ENCODE data around the gene SLC9A8.
"Not testable (repeated sequence)": the region's sequence is repeated elsewhere in the genome, so short reads cannot be mapped to it uniquely, and the experiment has no call there.

SLC9A8 gene, protein sequence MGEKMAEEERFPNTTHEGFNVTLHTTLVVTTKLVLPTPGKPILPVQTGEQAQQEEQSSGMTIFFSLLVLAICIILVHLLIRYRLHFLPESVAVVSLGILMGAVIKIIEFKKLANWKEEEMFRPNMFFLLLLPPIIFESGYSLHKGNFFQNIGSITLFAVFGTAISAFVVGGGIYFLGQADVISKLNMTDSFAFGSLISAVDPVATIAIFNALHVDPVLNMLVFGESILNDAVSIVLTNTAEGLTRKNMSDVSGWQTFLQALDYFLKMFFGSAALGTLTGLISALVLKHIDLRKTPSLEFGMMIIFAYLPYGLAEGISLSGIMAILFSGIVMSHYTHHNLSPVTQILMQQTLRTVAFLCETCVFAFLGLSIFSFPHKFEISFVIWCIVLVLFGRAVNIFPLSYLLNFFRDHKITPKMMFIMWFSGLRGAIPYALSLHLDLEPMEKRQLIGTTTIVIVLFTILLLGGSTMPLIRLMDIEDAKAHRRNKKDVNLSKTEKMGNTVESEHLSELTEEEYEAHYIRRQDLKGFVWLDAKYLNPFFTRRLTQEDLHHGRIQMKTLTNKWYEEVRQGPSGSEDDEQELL

DNA sequence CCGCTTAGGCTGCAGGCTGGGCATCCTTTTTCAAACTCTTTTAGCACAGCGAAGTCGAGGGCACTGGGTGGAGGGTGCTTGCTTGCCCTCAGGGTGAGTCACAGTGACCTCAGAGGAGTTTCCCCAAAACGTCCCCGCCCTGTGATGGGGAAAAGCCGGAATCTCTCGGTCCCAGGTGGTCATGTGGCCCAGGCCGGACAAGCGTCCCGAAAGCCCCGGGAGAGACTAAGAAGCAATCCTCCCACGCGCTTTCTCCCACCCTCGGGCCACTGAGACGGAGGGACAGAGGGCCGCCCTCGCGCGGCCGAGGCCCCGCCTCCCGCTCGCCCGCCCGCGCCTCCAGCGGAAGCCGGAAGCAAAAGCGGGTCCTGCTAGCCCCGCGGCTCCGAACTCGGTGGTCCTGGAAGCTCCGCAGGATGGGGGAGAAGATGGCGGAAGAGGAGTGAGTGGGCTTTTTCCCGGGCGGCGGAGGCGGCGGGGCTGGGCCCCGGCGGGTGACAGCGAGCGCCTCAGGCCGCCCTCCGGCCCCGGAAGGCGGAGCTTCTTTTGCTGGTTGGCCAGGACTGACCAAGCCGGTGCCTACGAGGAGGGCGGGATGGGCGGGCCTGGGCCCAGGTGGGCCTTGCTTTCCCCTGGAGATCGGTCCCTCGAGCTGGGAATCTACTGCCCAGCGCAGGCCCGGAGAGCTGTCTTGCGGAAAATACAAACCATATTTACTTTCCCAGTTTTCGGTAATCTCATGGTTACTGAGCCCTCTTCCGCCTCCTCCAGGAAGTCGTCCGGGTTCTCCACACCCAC lies at the start of gene SLC9A8:
SLC9A8 (plus strand) TSS at position 322 of the 798 bp plus-strand sequence; CDS start at position 417, 95 bp downstream.
- DNase-seq (ENCODE audit: low read depth in 2 of 2): peak; percentile 61 to 70

DNA sequence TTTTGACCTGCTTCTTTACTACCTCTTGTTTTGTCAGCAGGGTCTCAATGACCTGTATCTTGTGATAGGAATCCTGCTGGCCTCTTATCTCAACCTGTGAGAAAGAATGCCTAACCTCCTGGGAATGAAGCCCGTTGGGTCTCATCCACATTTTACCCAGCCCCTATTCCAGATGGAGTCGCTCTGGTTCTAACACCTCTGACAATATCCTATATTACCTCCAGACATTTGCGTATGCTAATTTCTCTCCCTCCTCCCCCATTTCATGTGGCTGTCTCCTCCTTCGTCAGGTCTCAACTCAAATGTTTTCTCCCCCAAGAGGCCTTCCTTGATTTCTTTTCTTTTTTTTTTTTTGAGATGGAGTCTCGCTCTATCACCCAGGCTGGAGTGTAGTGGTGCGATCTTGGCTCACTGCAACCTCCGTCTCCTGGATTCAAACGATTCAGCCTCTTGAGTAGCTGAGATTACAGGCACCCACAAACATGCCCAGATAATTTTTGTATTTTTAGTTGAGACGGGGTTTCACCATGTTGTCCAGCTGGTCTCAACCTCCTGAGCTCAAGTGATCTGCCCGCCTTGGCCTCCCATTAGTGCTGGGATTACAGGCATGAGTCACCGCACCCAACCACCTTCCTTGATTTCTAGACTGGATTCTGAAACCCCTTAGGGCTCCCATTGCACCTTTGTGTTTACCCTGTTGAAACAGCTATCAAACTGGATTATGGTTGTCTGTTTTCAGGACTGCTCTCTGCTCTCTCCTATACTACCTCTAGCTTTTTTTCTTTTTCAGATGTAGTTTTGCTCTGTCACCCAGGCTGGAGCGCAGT lies 49.5 kb upstream of the SLC9A8 start:
- DNase-seq (ENCODE audit: low read depth in 2 of 2): no peak

DNA sequence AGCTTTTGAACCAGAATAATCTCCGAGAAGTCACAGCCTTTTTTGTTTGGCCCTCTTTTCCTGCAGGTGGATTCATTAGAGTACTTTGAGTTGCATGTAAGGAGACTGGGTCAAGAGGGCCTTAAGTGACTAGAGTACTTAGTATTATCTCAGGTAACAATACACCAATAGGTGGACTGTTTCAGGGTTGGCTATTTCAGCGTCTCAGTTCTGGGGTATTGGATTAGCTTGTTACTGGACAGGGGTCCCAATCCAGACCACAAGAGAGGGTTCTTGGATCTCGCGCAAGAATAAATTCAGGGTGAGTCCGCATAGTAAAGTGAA lies 47.3 kb upstream of the SLC9A8 start:
- DNase-seq (ENCODE audit: low read depth in 2 of 2): no peak

DNA sequence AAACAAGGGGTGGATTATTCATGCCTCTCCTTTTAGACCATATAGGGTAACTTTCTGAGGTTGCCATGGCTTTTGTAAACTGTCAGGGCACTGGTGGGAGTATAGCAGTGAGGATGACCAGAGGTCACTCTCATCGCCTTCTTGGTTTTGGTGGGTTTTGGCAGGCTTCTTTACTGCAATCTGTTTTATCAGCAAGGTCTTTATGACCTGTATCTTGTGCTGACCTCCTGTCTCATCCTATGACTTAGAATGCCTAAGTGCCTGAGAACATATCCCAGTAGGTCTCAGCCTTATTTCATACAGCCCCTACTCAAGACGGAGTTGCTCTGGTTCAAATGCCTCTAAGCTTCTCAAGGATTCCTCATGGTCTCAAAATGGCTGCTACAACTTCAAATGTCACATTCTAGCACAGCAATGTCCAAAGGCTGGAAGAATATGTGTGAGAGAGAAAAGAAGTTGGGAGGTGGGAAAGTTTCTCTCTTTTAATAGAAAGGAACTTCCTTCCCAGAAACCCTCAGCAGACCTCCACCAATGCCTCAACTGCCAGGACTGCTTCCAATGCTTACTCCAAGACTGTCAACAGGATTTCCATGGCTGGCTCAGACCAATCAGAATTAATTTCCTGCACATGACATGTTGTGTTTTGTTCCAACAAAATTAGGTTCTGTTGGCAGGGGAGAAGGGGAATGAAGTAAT lies 46.6 kb upstream of the SLC9A8 start:
- DNase-seq (ENCODE audit: low read depth in 2 of 2): no peak

DNA sequence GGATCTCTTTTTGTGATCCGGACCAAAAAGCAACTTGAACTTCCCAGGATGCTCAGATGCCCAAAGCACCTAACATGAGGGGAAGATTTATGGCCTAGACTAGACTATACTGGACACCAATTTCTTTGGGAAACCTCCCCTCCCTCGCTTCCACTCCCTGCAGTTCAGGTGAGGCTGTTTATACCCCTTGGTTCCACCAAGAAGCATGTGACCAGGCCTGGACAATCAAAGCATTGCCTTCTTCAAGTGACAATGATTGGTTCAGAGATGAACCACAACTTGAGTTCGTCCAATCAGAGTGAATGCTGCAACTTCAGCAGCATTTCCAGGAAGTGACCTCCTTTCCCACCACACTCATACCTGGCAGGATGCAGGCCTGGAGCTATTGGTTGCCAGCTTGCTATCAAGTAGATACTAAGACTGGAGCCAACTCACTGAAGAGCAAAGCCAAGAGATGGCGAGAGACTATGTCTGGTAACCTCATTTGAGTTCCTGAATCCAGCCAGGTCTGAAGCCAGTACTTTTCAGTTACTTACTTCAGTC lies 45.6 kb upstream of the SLC9A8 start:
- DNase-seq (ENCODE audit: low read depth in 2 of 2): no peak

DNA sequence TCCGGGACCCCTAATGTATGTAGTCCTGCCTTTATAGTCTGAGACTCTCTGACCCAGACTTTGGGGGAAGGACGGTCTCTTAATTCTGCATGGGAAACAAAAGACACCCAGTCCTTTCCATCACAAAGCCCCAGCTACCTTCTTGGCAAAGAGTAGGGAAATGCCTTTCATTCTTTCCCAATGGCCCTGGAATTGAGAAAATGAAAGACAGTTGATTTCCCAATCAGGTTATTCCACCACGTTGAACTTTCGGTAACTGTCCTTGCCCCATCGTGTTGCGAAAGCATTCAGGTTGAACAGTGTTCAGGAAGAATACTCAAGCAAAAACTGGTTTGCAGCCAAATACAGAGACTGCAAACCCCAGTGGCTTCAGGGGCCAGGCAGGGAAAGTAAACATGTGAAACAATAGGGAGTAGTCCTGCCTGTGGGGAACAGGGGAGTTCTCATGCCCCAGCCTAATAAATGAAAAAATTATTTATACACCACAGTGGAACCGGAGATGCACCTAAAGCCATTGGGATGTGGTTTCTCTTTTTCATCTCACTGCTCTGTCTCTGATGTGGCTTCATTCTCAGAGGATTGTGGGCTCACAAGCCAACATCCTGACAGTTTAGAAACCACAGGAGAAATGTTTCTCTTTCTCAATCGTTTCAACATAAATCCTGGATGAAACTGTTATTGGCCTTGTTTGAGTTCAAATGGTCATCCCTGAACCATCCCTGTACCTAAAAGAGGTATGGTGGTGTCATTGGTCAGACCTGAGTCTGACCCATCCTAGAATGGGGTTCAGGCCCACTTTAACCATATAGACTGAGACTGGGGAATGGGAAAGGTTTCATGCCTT lies 44.2 kb upstream of the SLC9A8 start:
- no peak for DNase-seq (ENCODE audit: low read depth in 2 of 2)

DNA sequence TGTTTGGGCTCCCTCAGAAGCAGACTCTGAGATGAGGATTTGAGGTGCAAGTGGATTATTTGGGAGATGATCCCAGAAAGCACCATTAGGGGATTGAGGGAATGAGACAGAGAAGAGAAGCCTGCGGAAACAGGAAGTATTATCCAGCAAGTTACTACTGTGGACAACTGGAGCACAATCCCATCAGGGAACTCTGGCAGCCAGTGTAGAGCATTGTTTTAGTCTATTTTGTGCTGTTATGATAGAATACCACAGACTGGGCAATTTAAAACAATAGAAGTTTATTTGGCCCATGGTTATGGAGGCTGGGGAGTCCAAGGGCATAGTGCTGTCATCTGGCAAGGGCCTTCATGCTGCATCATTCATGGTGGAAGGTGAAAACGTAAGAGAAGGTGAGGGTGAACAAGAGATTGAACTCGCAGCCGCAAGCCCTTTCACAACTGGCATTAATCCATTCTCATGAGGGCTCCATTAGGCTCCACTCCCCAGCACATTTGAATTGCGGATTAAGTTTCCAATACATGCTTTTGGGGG lies 43.5 kb upstream of the SLC9A8 start:
- no peak for DNase-seq (ENCODE audit: low read depth in 2 of 2)

DNA sequence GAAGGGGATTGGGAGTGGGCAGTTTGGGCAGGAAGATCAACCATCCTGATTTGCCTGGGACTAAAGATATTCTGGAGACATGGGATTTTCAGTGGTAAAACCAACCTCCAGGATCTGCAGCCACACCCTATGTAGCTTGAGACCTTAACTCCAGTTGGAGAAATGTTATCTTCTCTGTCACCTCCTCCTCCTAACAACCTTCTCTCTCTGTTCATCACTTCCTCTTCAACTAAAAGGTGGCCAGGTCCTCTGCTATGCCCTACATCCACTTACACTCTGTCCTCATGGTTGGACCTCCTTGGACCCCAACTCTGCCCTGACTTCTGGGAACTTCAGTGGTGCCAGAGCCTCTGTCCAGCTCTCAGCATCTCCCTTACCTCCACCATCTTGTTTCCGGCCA lies 42.0 kb upstream of the SLC9A8 start:
- DNase-seq (ENCODE audit: low read depth in 2 of 2): no peak

DNA sequence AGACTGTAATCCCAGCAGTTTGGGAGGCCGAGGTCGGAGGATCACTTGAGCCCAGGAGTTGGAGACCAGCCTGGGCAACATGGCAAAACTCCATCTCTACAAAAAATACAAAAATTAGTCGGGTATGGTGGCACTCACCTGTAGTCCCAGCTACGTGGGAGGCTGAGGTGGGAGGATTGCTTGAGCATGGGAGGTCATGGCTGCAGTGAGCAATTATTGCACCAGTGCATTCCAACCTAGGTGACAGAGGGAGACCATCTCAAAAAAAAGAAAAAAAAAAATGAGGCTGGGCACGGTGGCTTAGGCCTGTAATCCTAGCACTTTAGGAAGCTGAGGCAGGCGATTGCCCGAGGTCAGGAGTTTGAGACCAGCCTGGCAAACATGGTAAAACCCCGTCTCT lies 38.4 kb upstream of the SLC9A8 start:
- not testable (repeated sequence) for DNase-seq (ENCODE audit: low read depth in 2 of 2)

DNA sequence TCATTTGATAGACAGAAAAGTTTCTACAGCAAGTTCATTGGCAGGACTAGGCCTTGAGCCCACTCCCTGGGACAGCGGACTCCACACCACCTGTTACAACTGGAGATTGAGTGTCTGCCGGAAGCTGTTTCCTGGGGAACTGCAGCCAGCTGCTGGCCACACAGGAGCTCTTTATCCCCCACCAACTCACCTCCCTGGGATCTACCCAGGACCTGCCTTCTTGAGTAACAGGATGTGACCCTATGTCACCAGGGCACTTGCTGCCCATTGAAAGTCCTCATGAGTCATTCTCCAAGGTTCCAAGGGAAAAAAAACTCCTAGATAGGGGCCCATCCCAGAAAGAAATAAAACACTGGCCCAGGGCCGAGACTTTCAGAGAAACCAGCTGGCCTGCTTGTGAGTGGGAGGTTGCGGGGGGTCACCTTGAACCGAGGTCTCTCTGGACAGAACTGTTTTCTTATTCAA lies 37.4 kb upstream of the SLC9A8 start:
- DNase-seq (ENCODE audit: low read depth in 2 of 2): no peak

DNA sequence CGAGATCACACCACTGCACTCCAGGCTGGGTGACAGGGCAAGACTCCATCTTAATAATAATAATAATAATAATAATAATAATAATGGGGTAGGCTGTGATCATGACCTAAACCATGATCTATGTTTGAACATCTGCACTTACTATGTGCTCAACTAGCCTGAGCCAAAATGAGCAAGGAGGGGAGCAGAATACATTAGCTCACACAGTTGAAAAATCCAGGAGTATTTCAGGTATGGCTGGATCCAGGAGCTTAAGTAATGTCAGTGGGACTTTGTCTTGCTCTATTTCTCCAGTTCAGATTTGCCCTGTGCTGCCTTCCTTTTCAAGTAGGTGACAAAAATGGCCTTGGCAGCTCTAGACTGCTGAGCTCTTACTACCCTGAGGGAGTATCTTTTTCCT lies 32.7 kb upstream of the SLC9A8 start:
- DNase-seq (ENCODE audit: low read depth in 2 of 2): no peak

DNA sequence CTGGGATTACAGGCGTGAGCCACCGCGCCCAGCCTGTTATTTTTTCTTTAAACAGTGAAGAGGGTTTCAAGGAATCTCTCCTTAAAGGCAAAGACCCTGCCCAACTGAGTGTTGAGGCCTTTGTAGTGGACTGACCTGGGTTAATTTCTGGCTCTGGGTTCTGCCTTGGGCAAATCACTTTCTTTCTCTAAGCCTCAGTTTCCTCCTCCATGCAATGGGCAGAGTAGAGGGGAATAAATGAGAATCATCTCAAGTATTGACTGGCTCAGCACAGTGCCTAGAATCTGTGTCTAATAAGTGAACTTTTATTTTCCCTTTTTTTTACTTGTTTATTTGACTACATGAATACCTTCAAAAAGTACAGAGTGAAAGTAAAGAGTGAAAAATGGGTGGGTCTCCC lies 31.0 kb upstream of the SLC9A8 start:
- DNase-seq (ENCODE audit: low read depth in 2 of 2): no peak

DNA sequence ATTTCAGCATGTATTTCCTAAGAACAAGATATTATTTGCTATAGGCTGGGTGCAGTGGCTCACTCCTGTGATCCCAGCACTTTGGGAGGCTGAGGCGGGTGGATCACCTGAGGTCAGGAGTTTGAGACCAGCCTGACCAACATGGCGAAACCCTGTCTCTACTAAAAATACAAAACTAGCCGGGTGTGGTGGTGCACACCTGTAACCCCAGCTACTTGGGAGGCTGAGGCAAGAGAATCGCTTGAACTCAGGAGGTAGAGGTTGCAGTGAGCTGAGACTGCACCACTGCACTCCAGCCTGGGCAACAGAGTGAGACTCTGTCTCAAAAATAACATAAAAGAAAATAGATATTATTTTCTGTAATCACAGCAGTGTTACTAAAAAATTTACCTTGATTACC lies 30.2 kb upstream of the SLC9A8 start:
- not testable (repeated sequence) for DNase-seq (ENCODE audit: low read depth in 2 of 2)

DNA sequence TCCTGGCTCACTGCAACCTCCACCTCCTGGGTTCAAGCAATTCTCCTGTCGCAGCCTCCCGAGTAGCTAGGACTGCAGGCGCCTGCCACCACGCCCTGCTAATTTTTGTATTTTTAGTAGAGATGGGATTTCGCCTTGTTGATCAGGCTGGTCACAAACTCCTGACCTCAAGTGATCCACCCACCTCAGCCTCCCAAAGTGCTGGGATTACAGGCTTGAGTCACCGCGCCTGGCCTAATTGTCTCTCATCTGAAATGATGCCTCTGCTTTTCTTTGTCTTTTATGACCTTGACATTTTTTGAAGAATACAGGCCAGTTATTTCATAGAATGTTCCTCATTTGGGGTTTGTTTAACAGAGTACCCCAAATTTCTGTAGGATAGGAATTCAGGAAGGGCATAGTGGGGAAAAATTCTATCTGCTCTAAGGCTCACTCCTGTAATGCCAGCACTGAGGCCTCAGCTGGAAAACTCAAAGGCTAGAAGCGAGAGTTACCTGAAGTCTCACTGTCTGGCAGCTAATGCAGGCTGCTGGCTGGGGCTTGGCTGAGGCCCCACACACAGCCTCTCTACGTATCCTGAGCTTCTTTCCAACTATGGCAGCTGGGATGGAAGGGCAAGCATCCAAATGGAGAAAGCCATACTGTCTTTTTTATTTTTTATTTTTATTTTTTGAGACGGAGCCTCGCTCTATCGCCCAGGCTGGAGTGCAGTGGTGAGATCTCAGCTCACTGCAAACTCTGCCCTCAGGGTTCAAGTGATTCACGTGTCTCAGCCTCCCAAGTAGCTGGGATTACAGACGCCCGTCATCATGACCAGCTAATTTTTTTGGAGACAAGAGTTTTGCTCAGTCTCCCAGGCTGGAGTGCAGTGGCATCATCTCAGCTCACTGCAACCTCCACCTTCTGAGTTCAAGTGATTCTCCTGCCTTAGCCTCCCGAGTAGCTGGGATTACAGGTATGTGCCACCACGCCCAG lies 29.3 kb upstream of the SLC9A8 start:
- DNase-seq (ENCODE audit: low read depth in 2 of 2): not testable (repeated sequence)

DNA sequence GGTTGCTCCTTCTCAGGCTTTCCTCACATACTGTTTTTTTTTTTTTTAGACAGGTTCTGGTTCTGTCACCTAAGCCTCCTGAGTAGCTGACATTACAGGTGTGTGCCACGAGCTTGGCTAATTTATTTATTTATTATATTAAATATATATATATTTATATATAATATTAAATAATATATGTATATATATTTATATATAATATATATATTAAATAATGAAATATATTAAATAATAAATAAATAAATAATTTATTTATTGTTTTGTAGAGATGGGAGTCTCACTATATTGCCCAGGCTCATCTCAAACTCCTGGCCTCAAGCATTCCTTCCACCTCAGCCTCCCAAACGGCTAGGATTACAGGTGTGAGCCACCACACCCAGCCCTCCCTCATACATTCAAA lies 28.3 kb upstream of the SLC9A8 start:
- no peak for DNase-seq (ENCODE audit: low read depth in 2 of 2)

DNA sequence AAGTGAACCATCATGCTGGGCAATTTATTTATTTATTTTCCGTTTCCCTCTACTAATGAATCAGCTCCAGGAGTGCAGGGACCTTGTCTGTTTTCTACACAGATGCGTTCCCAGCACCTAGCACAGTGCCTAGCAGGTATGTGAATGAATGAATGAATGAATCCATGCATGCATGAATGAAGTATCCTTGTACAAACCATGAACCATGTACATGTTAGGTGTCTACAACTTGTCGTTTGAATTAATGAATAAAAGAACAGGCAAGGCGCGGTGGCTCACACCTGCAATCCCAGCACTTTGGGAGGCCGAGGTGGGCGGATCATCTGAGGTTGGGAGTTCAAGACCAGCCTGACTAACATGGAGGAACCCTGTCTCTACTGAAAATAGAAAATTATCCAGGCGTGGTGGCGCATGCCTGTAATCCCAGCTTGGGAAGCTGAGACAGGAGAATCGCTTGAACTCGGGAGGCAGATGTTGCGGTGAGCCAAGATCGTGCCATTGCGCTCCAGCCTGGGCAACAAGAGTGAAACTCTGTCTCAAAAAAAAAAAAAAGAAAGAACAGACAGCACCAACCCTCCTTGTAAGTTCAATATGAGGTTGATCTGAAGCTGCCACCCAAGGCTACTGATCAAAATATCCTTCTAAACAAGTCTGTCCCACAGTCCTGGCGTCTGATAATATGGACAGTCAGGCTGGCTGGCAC lies 27.3 kb upstream of the SLC9A8 start:
- DNase-seq (ENCODE audit: low read depth in 2 of 2): no peak

DNA sequence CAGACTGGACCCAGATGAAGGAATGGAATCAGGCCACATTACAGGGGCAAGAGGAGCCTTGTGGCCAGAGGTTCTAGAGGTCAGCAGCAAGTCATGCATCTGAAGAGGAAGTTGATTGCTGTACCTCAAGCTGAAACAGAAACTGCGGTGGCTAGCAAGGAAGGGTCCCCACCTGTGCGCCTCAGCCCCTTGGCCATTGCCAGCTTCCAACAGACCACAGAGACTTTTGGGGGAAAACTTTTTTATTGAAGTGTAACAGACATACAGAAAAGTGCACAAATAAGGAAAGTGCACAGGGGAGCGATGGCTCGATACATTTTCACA lies 26.8 kb upstream of the SLC9A8 start:
- no peak for DNase-seq (ENCODE audit: low read depth in 2 of 2)

DNA sequence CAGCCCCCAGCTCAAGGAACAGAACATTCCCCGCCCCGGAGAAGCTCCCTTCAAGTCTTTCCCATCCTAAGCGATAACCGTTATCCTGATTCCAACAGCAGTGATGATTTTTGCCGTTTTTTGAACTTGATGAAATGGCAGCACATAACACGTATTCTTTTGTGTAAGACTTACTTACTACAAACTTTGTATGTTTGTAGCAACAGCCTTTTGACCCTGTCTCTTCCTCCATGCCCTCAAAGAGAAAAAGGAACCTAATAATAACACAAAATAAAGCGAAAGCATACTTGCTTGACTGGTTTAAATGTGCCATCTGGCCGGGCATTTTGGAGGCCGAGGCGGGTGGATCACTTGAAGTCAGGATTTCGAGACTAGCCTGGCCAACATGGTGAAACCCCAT lies 26.4 kb upstream of the SLC9A8 start:
- DNase-seq (ENCODE audit: low read depth in 2 of 2): no peak

Measured in stimulated activated CD8-positive, alpha-beta memory T cell treated with anti-CD3 and anti-CD28 coated beads, Interleukin-2, amount 100 ng/mL, for 1 hour (primary cell).